K562 (cell line): ENCODE measurements around the gene LRFN4. TPM values are rescaled to one million over a fixed set of nuclear protein-coding genes. Genes with fewer than 3 reads are reported as not detected.
A peak's percentile ranks its signal among the peaks of the same experiment; 100 is the strongest.

Experiments used
- BDP1 ChIP-seq: IDR thresholded peaks from 3 replicates; pipeline ENCODE4 v1.6.1; 2011; ENCODE audit not compliant: insufficient read length, insufficient read depth
- CBX2 ChIP-seq: fragments of 200-600 bp; sonication (generic); IDR thresholded peaks from one replicate; pipeline ENCODE4 v1.6.1; 2012; ENCODE audit warnings: mild to moderate bottlenecking, low read length, inconsistent platforms; ENCODE audit not compliant: insufficient read depth, poor library complexity, severe bottlenecking
- CCAR2 ChIP-seq: fragments of 200-400 bp; formaldehyde crosslinking; IDR thresholded peaks from 2 replicates; pipeline ENCODE4 v1.6.1; 2017; ENCODE audit warnings: mild to moderate bottlenecking, low read depth, low read length
- HSF4 ChIP-seq: fragments of 250-450 bp; sonication (Bioruptor Pico); IDR thresholded peaks from 2 replicates; pipeline ENCODE4 v2.1.2; 2022; ENCODE audit warnings: mild to moderate bottlenecking, moderate library complexity, borderline replicate concordance
- LCOR ChIP-seq: sonication (generic); formaldehyde crosslinking; IDR thresholded peaks from 2 replicates; pipeline ENCODE4 v1.8.0; 2022; ENCODE audit warnings: mild to moderate bottlenecking, missing genetic modification reagents
- LEF1 ChIP-seq: fragments of 450-650 bp; IDR thresholded peaks from 2 replicates; pipeline ENCODE4 v1.6.1; 2016; ENCODE audit warnings: mild to moderate bottlenecking
- MCM2 ChIP-seq: fragments of 450-650 bp; IDR thresholded peaks from 2 replicates; pipeline ENCODE4 v1.6.1; 2017; ENCODE audit warnings: low read depth, mild to moderate bottlenecking
- MCM3 ChIP-seq: fragments of 450-650 bp; IDR thresholded peaks from 2 replicates; pipeline ENCODE4 v1.6.1; 2016
- MYC ChIP-seq, 2 experiments: fragments of 250-450 bp in 1 of 2; sonication (Bioruptor Pico) in 1 of 2; IDR thresholded peaks; 2 replicates each; pipeline versions ENCODE4 v1.5.1 to v1.6.1; 2012 to 2021; ENCODE audit warnings: low read depth in 2 of 2, borderline replicate concordance in 1 of 2, improper control_type of control experiment in 1 of 2, low read length in 1 of 2, mild to moderate bottlenecking in 1 of 2, moderate library complexity in 1 of 2
- RAD21 ChIP-seq, 2 experiments: fragments of 250-450 bp in 1 of 2; fragments of 450-650 bp in 1 of 2; sonication (Bioruptor Pico) in 1 of 2; formaldehyde crosslinking in 1 of 2; IDR thresholded peaks in 1 of 2; conservative IDR thresholded peaks in 1 of 2; 2 replicates each; pipeline versions ENCODE4 v1.4.0 to v1.8.0; 2020 to 2022; ENCODE audit warnings: mild to moderate bottlenecking in 2 of 2, moderate library complexity in 1 of 2
- RBM14 ChIP-seq: fragments of 200-400 bp; formaldehyde crosslinking; IDR thresholded peaks from 2 replicates; pipeline ENCODE4 v1.6.1; 2018; ENCODE audit warnings: low read depth, mild to moderate bottlenecking, low read length, moderate library complexity, borderline replicate concordance; ENCODE audit not compliant: insufficient read depth
- SMAD2 ChIP-seq: fragments of 150-350 bp; IDR thresholded peaks from 2 replicates; pipeline ENCODE4 v1.6.1; 2014; ENCODE audit warnings: low read depth, mild to moderate bottlenecking, low read length
- ZNF124 ChIP-seq: sonication (generic); formaldehyde crosslinking; IDR thresholded peaks from 2 replicates; pipeline ENCODE4 v1.8.1; 2022; ENCODE audit warnings: missing genetic modification reagents
- ZNF224 ChIP-seq: sonication (generic); formaldehyde crosslinking; IDR thresholded peaks from 2 replicates; pipeline ENCODE4 v1.8.0; 2022; ENCODE audit warnings: mild to moderate bottlenecking, missing genetic modification reagents
- ZNF644 ChIP-seq: fragments of 200-800 bp; sonication (Bioruptor generic); IDR thresholded peaks from 2 replicates; pipeline ENCODE4 v1.6.1; 2016; ENCODE audit warnings: low read depth, missing genetic modification characterization, missing compliant biosample characterization
- ZNF785 ChIP-seq: fragments of 250-450 bp; sonication (Bioruptor Pico); IDR thresholded peaks from 2 replicates; pipeline ENCODE4 v1.4.0; 2020; ENCODE audit warnings: mild to moderate bottlenecking
- polyA plus RNA-seq, 8 experiments: library from polyadenylated mRNA; depleted of rRNA in 4 of 8; stranded (reverse) in 5 of 8; unstranded in 3 of 8; fragments of >200 nt; fragmentation: Nextera tagmentation in 2 of 8; fragmentation: Illumina TruSeq in 1 of 8; extraction: Ambion mirVana in 2 of 8; extraction: Trizol in 1 of 8; gene quantifications; 2 replicates each; pipeline versions ENCODE4 v1.2.1 to v1.2.3, GENCODE V29; 2011 to 2014; ENCODE audit warnings: inconsistent platforms in 1 of 8, missing spikeins in 1 of 8
- total RNA-seq, 7 experiments: library from RNA; depleted of rRNA in 6 of 7; stranded (reverse); fragments of >200 nt in 6 of 7; fragmentation: Illumina TruSeq in 2 of 7; extraction: Trizol in 2 of 7; gene quantifications; 2 replicates each; pipeline versions ENCODE4 v1.2.1 to v1.2.3, GENCODE V29; 2011 to 2021; ENCODE audit warnings: low replicate concordance in 1 of 7
- TF ChIP-seq, protein P1 (sequence below): fragments of 250-450 bp; sonication (Bioruptor Pico); IDR thresholded peaks from 2 replicates; pipeline ENCODE4 v1.8.0; 2021; ENCODE audit warnings: moderate library complexity, mild to moderate bottlenecking, inconsistent platforms
- TF ChIP-seq, protein P2 (sequence below), 2 experiments: IDR thresholded peaks in 1 of 2; conservative IDR thresholded peaks in 1 of 2; 2 replicates each; pipeline ENCODE4 v1.6.1; 2016; ENCODE audit warnings: low read depth in 2 of 2, mild to moderate bottlenecking in 1 of 2, missing compliant biosample characterization in 1 of 2, missing genetic modification characterization in 1 of 2, moderate library complexity in 1 of 2
- TF ChIP-seq, protein P3 (sequence below): fragments of 200-800 bp; sonication (Bioruptor generic); IDR thresholded peaks from 2 replicates; pipeline ENCODE4 v1.6.1; 2016; ENCODE audit warnings: missing genetic modification characterization, missing compliant biosample characterization

The LRFN4 gene
- total and polyA plus RNA-seq, 9 of the 15 experiments (the other 6 are each of a cell fraction or from before 2014, with no cell fraction given), result 0.10 to 60.1 (median 6.7) TPM

DNA sequence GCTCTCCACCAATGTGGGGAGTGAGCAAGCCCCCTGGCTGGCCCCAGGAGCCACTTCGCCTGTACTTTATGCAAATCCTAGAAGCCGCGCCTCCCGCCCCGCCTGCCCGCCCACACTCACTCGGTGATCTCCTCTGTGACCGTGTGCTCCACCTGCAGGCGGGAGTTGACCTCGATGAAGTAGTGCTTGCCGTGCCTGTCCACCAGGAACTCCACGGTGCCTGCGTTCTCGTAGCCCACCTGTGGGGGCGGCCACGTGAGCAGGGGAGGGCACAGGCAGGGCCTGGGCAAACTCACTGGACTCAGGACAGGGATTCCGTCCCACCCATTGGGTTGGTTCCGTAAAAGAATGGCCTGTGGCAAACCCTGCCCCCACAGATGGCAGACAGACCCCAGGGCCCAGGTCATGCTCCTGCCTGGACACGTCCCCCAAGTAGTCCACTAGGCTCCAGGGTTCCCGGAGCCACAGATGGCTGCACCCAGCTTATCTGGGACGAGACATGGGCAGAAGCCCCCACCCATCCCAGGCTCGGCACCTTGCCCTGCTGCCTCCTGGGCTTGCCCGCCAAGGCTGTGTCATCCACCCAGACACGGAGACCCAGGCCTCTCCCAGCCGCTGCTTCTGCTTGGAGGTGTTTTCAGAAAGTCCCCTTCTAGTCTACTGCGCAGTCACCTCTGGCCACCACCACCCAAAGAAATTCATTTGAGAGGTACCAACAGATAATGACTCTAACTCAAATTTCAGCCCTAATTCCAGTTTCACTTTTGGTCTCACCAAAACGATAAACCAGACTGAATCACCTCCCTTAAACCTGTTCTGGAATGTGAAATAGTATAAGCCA is 12.1 kb downstream of the LRFN4 start (continued):
- TF ChIP-seq, protein P1, sequence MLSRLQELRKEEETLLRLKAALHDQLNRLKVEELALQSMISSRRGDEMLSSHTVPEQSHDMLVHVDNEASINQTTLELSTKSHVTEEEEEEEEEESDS (CRISPR knock-in tag), result no peak
- TF ChIP-seq MCM2 (no peak), ZNF124 (CRISPR knock-in tag) (no peak), LCOR (no peak), ZNF644 (no peak), MYC (IDR thresholded peaks at IDR 0.05; ENCODE audit: low read depth, low read length) (0 out of 2 replicates have a peak, but pooled peaks have one; percentile 45), MYC (CRISPR knock-in tag; IDR thresholded peaks at IDR 0.05; ENCODE audit: borderline replicate concordance, low read depth) (no peak), CBX2 (no peak), LEF1 (no peak), ZNF224 (no peak), RBM14 (no peak), CCAR2 (no peak), MCM3 (no peak), ZNF785 (CRISPR knock-in tag) (no peak), HSF4 (CRISPR knock-in tag) (no peak), BDP1 (no peak), RAD21 (CRISPR knock-in tag; conservative IDR thresholded peaks at IDR 0.05 in 1 of 2, IDR thresholded peaks at IDR 0.05 in 1 of 2) (peak; percentile 44 to 64), SMAD2 (no peak)
- TF ChIP-seq, protein P2, sequence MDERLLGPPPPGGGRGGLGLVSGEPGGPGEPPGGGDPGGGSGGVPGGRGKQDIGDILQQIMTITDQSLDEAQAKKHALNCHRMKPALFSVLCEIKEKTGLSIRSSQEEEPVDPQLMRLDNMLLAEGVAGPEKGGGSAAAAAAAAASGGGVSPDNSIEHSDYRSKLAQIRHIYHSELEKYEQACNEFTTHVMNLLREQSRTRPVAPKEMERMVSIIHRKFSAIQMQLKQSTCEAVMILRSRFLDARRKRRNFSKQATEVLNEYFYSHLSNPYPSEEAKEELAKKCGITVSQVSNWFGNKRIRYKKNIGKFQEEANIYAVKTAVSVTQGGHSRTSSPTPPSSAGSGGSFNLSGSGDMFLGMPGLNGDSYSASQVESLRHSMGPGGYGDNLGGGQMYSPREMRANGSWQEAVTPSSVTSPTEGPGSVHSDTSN (CRISPR knock-in tag; IDR thresholded peaks at IDR 0.05; ENCODE audit: low read depth), result no peak
- TF ChIP-seq, protein P2 (tag; conservative IDR thresholded peaks at IDR 0.05; ENCODE audit: low read depth), result no peak
- TF ChIP-seq, protein P3, sequence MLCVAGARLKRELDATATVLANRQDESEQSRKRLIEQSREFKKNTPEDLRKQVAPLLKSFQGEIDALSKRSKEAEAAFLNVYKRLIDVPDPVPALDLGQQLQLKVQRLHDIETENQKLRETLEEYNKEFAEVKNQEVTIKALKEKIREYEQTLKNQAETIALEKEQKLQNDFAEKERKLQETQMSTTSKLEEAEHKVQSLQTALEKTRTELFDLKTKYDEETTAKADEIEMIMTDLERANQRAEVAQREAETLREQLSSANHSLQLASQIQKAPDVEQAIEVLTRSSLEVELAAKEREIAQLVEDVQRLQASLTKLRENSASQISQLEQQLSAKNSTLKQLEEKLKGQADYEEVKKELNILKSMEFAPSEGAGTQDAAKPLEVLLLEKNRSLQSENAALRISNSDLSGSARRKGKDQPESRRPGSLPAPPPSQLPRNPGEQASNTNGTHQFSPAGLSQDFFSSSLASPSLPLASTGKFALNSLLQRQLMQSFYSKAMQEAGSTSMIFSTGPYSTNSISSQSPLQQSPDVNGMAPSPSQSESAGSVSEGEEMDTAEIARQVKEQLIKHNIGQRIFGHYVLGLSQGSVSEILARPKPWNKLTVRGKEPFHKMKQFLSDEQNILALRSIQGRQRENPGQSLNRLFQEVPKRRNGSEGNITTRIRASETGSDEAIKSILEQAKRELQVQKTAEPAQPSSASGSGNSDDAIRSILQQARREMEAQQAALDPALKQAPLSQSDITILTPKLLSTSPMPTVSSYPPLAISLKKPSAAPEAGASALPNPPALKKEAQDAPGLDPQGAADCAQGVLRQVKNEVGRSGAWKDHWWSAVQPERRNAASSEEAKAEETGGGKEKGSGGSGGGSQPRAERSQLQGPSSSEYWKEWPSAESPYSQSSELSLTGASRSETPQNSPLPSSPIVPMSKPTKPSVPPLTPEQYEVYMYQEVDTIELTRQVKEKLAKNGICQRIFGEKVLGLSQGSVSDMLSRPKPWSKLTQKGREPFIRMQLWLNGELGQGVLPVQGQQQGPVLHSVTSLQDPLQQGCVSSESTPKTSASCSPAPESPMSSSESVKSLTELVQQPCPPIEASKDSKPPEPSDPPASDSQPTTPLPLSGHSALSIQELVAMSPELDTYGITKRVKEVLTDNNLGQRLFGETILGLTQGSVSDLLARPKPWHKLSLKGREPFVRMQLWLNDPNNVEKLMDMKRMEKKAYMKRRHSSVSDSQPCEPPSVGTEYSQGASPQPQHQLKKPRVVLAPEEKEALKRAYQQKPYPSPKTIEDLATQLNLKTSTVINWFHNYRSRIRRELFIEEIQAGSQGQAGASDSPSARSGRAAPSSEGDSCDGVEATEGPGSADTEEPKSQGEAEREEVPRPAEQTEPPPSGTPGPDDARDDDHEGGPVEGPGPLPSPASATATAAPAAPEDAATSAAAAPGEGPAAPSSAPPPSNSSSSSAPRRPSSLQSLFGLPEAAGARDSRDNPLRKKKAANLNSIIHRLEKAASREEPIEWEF (CRISPR knock-in tag), result no peak
